ENCODE data around the gene NCOA3.

NCOA3 gene

GRCh38 chr20:47544852-47545251 lies 43.2 kb downstream of the NCOA3 start:
- H3K27ac ChIP-seq: peak overlapping the region; percentile 85
- no peak overlapping the region for H3K4me3 ChIP-seq (ENCODE audit: low read depth, low read length)
- in situ Hi-C loops (cut with HindIII; ENCODE audit: low pct_ligation_motif_present, low sequenced_read_pairs): no loop called here
- H3K36me3 ChIP-seq (replicated peaks): no peaks in the 10 kb centered on the region
- DNase-seq: no peak
- no peak for TF ChIP-seq CTCF (IDR thresholded peaks at IDR 0.05; ENCODE audit: low read depth, low read length, missing control alignments)
- no peaks in the 10 kb centered on the region for H3K27me3 ChIP-seq (replicated peaks)

- H3K36me3 ChIP-seq (replicated peaks): no peaks in the 10 kb centered on the region
- in situ Hi-C loops (cut with HindIII; ENCODE audit: low pct_ligation_motif_present, low sequenced_read_pairs): no loop called here
- peak overlapping the region; percentile 85 for H3K27ac ChIP-seq
- no peaks in the 10 kb centered on the region for H3K27me3 ChIP-seq (replicated peaks)
- no peak for DNase-seq
- TF ChIP-seq CTCF (IDR thresholded peaks at IDR 0.05; ENCODE audit: low read depth, low read length, missing control alignments): no peak
- no peak overlapping the region for H3K4me3 ChIP-seq (ENCODE audit: low read depth, low read length)
These were observed 43.8 kb downstream of the NCOA3 start for GRCh38 chr20:47545499-47545898.

GRCh38 chr20:47546184-47547033 lies 44.7 kb downstream of the NCOA3 start:
- Histone ChIP-seq H3K36me3 (replicated peaks) (no peaks in the 10 kb centered on the region), H3K27me3 (replicated peaks) (no peaks in the 10 kb centered on the region), H3K4me3 (ENCODE audit: low read depth, low read length) (no peak overlapping the region), H3K27ac (peak overlapping the region; percentile 85)
- in situ Hi-C loops (cut with HindIII; ENCODE audit: low pct_ligation_motif_present, low sequenced_read_pairs): no loop called here
- TF ChIP-seq CTCF (IDR thresholded peaks at IDR 0.05; ENCODE audit: low read depth, low read length, missing control alignments): no peak
- peak; percentile 56 for DNase-seq

DNA sequence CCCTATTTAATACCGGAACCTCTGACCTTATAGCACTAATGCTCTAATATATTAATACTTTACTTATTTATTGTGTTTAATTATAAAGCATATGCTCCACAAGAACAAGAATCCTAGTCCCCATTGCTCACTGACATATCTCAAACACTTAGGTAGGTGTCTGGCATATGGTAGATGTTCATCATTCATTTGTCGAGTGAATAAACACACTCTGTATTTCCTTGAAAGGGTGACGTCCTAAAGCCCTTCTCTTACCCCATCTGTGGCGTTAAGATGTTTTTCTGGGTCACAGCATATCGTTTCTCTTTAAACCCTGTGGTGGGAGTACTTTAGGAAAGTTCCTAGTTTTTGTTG lies 45.3 kb downstream of the NCOA3 start:
- Histone ChIP-seq H3K27ac (peak overlapping the region; percentile 85), H3K27me3 (replicated peaks) (no peaks in the 10 kb centered on the region)
- in situ Hi-C loops (cut with HindIII; ENCODE audit: low pct_ligation_motif_present, low sequenced_read_pairs): no loop called here

GRCh38 chr20:47549671-47550070 lies 48.0 kb downstream of the NCOA3 start:
- in situ Hi-C loops (cut with HindIII; ENCODE audit: low pct_ligation_motif_present, low sequenced_read_pairs): no loop called here
- TF ChIP-seq CTCF (IDR thresholded peaks at IDR 0.05; ENCODE audit: low read depth, low read length, missing control alignments): no peak
- no peaks in the 10 kb centered on the region for H3K36me3 ChIP-seq (replicated peaks)
- H3K4me3 ChIP-seq (ENCODE audit: low read depth, low read length): no peak overlapping the region
- no peak for DNase-seq
- H3K27ac ChIP-seq: no peak overlapping the region
- H3K27me3 ChIP-seq (replicated peaks): no peaks in the 10 kb centered on the region

More for the DNA sequence above, 45.3 kb downstream of the NCOA3 start:
- Histone ChIP-seq H3K36me3 (replicated peaks) (no peaks in the 10 kb centered on the region), H3K4me3 (ENCODE audit: low read depth, low read length) (no peak overlapping the region)
- DNase-seq: no peak
- TF ChIP-seq CTCF (IDR thresholded peaks at IDR 0.05; ENCODE audit: low read depth, low read length, missing control alignments): no peak

- no peak overlapping the region for H3K27ac ChIP-seq
- in situ Hi-C loops (cut with HindIII; ENCODE audit: low pct_ligation_motif_present, low sequenced_read_pairs): no loop called here
- no peaks in the 10 kb centered on the region for H3K27me3 ChIP-seq (replicated peaks)
- no peak for TF ChIP-seq CTCF (IDR thresholded peaks at IDR 0.05; ENCODE audit: low read depth, low read length, missing control alignments)
- no peaks in the 10 kb centered on the region for H3K36me3 ChIP-seq (replicated peaks)
- no peak overlapping the region for H3K4me3 ChIP-seq (ENCODE audit: low read depth, low read length)
- no peak for DNase-seq
These were observed 49.5 kb downstream of the NCOA3 start for GRCh38 chr20:47551222-47551621.

Data from brain microvascular endothelial cell (primary cell).